GM12872 (cell line): ENCODE results near the gene VAV1.

Experiments used
- TF ChIP-seq, protein P1 (sequence below): IDR thresholded peaks from 3 replicates; pipeline ENCODE4 v1.5.1; 2011; ENCODE audit warnings: low read depth, mild to moderate bottlenecking, low read length, moderate library complexity; ENCODE audit not compliant: insufficient read depth

VAV1 gene

DNA sequence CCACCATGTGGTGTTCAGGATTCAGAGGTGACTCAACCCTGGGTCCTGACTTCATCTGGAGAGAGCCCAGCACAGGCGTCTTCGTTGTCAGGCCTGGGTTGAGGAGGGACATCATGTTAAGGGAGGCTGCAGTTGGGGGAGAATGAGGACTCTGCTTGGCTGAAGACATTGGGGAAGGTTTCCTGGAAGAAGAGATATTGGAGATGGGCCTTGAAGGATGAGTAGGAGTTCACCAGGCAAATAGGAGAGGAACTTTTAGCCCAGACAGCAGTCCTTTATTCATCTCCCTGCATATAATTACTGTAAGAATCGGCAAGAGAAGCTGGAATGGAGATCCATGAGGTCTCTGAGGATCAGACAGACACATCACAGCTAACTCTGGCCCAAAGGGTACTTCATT is 38.9 kb downstream of the VAV1 start:
- TF ChIP-seq, protein P1, sequence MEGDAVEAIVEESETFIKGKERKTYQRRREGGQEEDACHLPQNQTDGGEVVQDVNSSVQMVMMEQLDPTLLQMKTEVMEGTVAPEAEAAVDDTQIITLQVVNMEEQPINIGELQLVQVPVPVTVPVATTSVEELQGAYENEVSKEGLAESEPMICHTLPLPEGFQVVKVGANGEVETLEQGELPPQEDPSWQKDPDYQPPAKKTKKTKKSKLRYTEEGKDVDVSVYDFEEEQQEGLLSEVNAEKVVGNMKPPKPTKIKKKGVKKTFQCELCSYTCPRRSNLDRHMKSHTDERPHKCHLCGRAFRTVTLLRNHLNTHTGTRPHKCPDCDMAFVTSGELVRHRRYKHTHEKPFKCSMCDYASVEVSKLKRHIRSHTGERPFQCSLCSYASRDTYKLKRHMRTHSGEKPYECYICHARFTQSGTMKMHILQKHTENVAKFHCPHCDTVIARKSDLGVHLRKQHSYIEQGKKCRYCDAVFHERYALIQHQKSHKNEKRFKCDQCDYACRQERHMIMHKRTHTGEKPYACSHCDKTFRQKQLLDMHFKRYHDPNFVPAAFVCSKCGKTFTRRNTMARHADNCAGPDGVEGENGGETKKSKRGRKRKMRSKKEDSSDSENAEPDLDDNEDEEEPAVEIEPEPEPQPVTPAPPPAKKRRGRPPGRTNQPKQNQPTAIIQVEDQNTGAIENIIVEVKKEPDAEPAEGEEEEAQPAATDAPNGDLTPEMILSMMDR, result no peak

- TF ChIP-seq, protein P1, result no peak
Observed at GRCh38 chr19:6811906-6812305, 39.4 kb downstream of the VAV1 start.

- TF ChIP-seq, protein P1, result no peak
Observed at GRCh38 chr19:6812612-6813011, 40.1 kb downstream of the VAV1 start.

- TF ChIP-seq, protein P1, result no peak
Observed at GRCh38 chr19:6813659-6814058, 41.2 kb downstream of the VAV1 start.

GRCh38 chr19:6817179-6817578 is 44.7 kb downstream of the VAV1 start:
- TF ChIP-seq, protein P1, result no peak

GRCh38 chr19:6818246-6818645 is 45.7 kb downstream of the VAV1 start:
- TF ChIP-seq, protein P1, result no peak

- TF ChIP-seq, protein P1, result no peak
Observed at GRCh38 chr19:6819323-6819722, 46.8 kb downstream of the VAV1 start.

- TF ChIP-seq, protein P1, result no peak
Observed at GRCh38 chr19:6820237-6820636, 47.7 kb downstream of the VAV1 start.
